Measurements from ENCODE around the gene PRSS27. TPM values are rescaled to one million over a fixed set of nuclear protein-coding genes. Genes with fewer than 3 reads are reported as not detected.

The PRSS27 gene
- total RNA-seq, 4 donors from 2014 or later, result 1.3 to 4.2 (median 2.4) TPM

DNA sequence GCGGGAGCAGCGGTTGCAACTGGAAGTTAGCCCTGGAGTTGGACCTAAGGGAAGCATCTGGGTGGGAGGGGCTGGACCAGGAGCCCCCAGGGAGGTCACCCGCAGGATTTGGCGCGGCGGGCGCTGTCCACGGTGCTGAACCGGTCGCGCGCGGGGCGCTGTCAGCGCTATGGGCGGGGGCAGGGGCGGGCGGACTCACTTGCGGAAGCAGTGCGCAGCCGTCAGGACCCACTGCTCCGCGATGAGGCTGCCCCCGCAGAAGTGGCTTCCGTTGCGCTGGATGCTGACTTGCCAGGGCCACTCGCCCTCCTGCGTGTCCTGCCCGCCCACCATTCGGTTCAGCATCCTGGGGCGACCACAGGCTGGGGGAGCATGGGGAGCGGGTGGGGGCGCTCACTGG lies 4.5 kb downstream of the PRSS27 start:
- DNase-seq (ENCODE audit: low spot score in 2 of 2), result peak in 1 of 2 donors; percentile 25
- TF ChIP-seq, protein P1, sequence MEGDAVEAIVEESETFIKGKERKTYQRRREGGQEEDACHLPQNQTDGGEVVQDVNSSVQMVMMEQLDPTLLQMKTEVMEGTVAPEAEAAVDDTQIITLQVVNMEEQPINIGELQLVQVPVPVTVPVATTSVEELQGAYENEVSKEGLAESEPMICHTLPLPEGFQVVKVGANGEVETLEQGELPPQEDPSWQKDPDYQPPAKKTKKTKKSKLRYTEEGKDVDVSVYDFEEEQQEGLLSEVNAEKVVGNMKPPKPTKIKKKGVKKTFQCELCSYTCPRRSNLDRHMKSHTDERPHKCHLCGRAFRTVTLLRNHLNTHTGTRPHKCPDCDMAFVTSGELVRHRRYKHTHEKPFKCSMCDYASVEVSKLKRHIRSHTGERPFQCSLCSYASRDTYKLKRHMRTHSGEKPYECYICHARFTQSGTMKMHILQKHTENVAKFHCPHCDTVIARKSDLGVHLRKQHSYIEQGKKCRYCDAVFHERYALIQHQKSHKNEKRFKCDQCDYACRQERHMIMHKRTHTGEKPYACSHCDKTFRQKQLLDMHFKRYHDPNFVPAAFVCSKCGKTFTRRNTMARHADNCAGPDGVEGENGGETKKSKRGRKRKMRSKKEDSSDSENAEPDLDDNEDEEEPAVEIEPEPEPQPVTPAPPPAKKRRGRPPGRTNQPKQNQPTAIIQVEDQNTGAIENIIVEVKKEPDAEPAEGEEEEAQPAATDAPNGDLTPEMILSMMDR (IDR thresholded peaks at IDR 0.05), result no peak
- no peak for TF ChIP-seq EP300 (IDR thresholded peaks at IDR 0.05)
- TF ChIP-seq POLR2A (IDR thresholded peaks at IDR 0.05), result no peak
- H3K4me3 ChIP-seq, result no peak overlapping the region
- H3K4me1 ChIP-seq, result peaks cover 0 to 20% (median 0%) of the 10 kb centered on the region in 4 donors
- no peaks in the 10 kb centered on the region for H3K36me3 ChIP-seq
- peaks cover 0 to 4% of the 10 kb centered on the region in 2 donors for H3K27me3 ChIP-seq
- H3K9me3 ChIP-seq, result no peaks in the 10 kb centered on the region
- WGBS, 2 donors, result 6% methylated on average over 3 to 22 of the region's 33 CpGs
- no peak overlapping the region for H3K27ac ChIP-seq

DNA sequence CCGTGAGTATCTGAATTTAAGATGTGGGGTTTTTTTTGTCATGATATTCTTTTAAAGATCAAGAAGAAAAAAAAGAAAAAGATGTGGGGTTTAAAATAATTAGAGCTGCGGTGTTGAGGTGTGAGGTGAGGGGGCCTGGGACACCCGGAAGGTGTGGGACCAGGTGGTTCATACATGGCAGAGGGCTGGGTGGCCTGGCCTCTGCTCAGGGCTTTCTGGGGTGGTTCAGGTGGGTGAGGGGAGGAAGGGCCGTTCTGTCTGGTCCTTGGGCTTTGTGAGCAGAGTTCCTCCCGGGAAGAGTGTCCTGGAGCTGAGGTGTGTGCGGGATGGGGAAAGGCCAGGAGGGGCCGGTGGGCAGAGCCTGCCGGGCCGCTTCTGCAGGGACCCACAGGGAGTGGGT lies 5.0 kb downstream of the PRSS27 start:
- no peak overlapping the region for H3K4me3 ChIP-seq

DNA sequence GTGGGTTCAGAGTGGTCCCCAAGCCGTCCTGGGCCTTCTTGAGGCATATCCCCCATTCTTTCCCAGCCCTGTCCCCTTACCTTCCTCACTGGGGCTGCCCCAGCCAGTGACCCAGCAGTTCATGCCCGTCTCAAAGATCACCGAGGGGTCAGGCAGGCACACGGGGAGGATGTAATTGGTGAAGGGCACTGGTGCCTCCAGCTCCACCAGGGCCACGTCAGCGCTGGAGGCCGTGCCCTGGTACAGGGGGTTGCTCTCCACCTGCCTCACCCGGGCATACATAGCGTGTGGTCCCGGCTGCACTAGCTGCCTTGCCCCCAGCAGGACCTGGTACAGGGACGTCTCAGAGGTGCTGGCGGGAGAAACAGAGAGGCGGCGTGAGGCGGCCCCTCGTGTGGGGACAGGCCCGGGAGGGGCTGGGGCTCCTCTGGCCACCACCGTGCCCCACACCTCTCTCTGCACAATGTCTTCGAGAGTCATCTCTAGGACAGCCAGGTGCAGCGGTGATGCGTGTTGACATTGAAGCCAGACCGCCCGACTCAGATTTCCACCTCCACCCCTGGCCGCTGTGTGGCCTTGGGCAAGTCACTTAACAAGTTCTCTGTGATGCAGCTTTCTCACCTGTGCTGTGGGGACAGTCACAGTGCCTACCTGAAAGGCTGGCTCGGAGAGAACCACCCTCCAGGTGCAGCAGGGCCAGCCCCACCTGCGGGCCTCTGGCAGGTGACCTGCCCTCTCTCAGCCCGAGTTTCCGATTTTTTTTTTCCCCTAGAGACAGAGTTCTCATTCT lies 5.8 kb downstream of the PRSS27 start:
- Histone ChIP-seq H3K27ac (no peak overlapping the region), H3K36me3 (peaks cover 0 to 13% (median 0%) of the 10 kb centered on the region in 3 donors), H3K27me3 (peaks cover 0 to 4% of the 10 kb centered on the region in 2 donors), H3K4me3 (no peak overlapping the region), H3K4me1 (peaks cover 0 to 9% (median 0%) of the 10 kb centered on the region in 4 donors), H3K9me3 (no peaks in the 10 kb centered on the region)
- WGBS, 2 donors, result 82 to 84% methylated on average over 23 to 25 of the region's 28 CpGs
- TF ChIP-seq EP300 (IDR thresholded peaks at IDR 0.05) (no peak), POLR2A (IDR thresholded peaks at IDR 0.05) (no peak)
- TF ChIP-seq, protein P1 (IDR thresholded peaks at IDR 0.05), result no peak
- DNase-seq (ENCODE audit: low spot score in 2 of 2), result no peak

More for the DNA sequence above, 5.0 kb downstream of the PRSS27 start:
- peaks cover 0 to 16% (median 0%) of the 10 kb centered on the region in 4 donors for H3K4me1 ChIP-seq
- no peaks in the 10 kb centered on the region for H3K9me3 ChIP-seq
- no peak for DNase-seq (ENCODE audit: low spot score in 2 of 2)
- no peak for TF ChIP-seq EP300 (IDR thresholded peaks at IDR 0.05)
- TF ChIP-seq, protein P1 (IDR thresholded peaks at IDR 0.05), result no peak
- TF ChIP-seq POLR2A (IDR thresholded peaks at IDR 0.05), result no peak
- peaks cover 0 to 4% of the 10 kb centered on the region in 2 donors for H3K27me3 ChIP-seq
- H3K36me3 ChIP-seq, result peaks cover 0 to 4% (median 0%) of the 10 kb centered on the region in 3 donors
- no peak overlapping the region for H3K27ac ChIP-seq
- 23 to 32% methylated on average over 7 to 9 of the region's 9 CpGs for WGBS, 2 donors

DNA sequence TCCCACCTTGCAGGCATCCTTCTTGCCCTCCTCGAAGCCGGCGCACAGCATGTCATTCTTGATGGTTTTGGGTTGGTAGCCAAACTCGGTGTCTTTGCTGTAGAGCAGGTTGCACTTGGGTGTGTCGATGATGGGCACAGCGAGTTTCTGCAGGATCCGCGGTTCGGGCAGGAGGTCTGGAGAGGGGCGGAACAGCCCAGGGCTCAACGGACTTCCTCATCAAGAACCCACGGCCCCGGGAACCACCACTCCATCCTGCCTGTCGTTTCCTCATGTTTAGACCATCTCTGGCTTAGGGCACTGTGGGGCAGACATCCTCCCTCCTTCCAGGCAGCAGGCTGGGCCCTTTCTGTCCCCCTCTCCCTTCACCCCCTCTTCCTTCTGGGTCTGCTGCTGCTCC lies 6.5 kb downstream of the PRSS27 start:
- Histone ChIP-seq H3K9me3 (no peaks in the 10 kb centered on the region), H3K27me3 (peaks cover 0 to 4% of the 10 kb centered on the region in 2 donors), H3K4me1 (peaks cover 0 to 9% (median 0%) of the 10 kb centered on the region in 4 donors), H3K36me3 (peaks cover 0 to 19% (median 0%) of the 10 kb centered on the region in 3 donors), H3K27ac (no peak overlapping the region), H3K4me3 (no peak overlapping the region)
- WGBS, 2 donors, result 70 to 80% methylated on average over 14 of the region's 14 CpGs
- TF ChIP-seq, protein P1 (IDR thresholded peaks at IDR 0.05), result no peak
- TF ChIP-seq EP300 (IDR thresholded peaks at IDR 0.05), result no peak
- TF ChIP-seq POLR2A (IDR thresholded peaks at IDR 0.05), result no peak
- no peak for DNase-seq (ENCODE audit: low spot score in 2 of 2)

DNA sequence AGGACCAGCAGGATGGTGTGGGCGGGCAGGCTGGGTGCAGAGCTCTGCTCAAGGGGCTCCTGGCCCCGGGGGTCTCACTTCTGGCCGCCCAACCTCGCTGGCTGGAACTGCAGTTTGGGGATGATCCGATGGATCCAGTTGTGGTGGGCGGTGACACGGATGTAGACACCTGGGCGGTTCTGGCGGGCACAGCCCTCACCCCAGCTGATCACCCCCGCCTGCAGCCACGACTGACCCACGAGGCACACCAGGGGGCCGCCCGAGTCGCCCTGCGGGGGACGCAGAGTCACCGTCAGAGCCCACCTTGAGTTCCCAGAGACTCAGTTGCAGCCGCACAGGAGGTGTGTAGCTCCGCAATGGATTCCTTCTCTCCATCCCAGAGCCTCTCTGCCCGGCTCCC lies 7.5 kb downstream of the PRSS27 start:
- 78% methylated on average over 21 of the region's 21 CpGs for WGBS, 2 donors
- peaks cover 0 to 4% of the 10 kb centered on the region in 2 donors for H3K27me3 ChIP-seq
- TF ChIP-seq POLR2A (IDR thresholded peaks at IDR 0.05), result no peak
- no peak for TF ChIP-seq EP300 (IDR thresholded peaks at IDR 0.05)
- TF ChIP-seq, protein P1 (IDR thresholded peaks at IDR 0.05), result no peak
- peaks cover 0 to 29% (median 2%) of the 10 kb centered on the region in 3 donors for H3K36me3 ChIP-seq
- H3K9me3 ChIP-seq, result no peaks in the 10 kb centered on the region
- H3K27ac ChIP-seq, result no peak overlapping the region
- no peak for DNase-seq (ENCODE audit: low spot score in 2 of 2)
- H3K4me3 ChIP-seq, result no peak overlapping the region
- H3K4me1 ChIP-seq, result peaks cover 0 to 9% (median 0%) of the 10 kb centered on the region in 4 donors
